Lung (tissue), 12 donors: ENCODE measurements around the gene CDK2AP2. TPM values are rescaled to one million over a fixed set of nuclear protein-coding genes. Genes with fewer than 3 reads are reported as not detected.

Experiments used
- ATAC-seq: fragments of 200-7000 bp; cut with Tn5 transposase; one replicate; pipeline ENCODE4 v1.9.1; 2020; ENCODE audit warnings: moderate number of reproducible peaks; ENCODE audit not compliant: insufficient read depth, low FRiP score
- DNase-seq, 3 donors: peaks; one replicate each; pipeline ENCODE4 v3.0.0-alpha.2; 2013 to 2017
- H3K27ac ChIP-seq, 2 donors: one replicate each; pipeline ENCODE4 v1.5.1; 2013; ENCODE audit warnings: mild to moderate bottlenecking in 2 of 2, moderate library complexity in 2 of 2, control low read depth in 1 of 2, inconsistent platforms in 1 of 2, low read depth in 1 of 2, low read length in 1 of 2
- H3K27me3 ChIP-seq, 3 donors: one replicate each; pipeline ENCODE4 v1.5.1; 2013; ENCODE audit warnings: low read length in 2 of 3; ENCODE audit not compliant: control insufficient read depth in 3 of 3, insufficient read depth in 3 of 3
- H3K36me3 ChIP-seq, 4 donors: one replicate each; pipeline ENCODE4 v1.5.1; 2013; ENCODE audit warnings: low read length in 4 of 4, mild to moderate bottlenecking in 1 of 4, moderate library complexity in 1 of 4; ENCODE audit not compliant: control insufficient read depth in 4 of 4, insufficient read depth in 4 of 4
- H3K4me1 ChIP-seq, 5 donors: one replicate each; pipeline ENCODE4 v1.5.1; 2013; ENCODE audit warnings: low read length in 5 of 5, mild to moderate bottlenecking in 2 of 5, moderate library complexity in 1 of 5; ENCODE audit not compliant: control insufficient read depth in 5 of 5, insufficient read depth in 5 of 5
- H3K4me3 ChIP-seq: one replicate; pipeline ENCODE4 v1.5.1; 2013; ENCODE audit warnings: mild to moderate bottlenecking, control low read depth, moderate library complexity
- H3K9ac ChIP-seq, 2 donors: one replicate each; pipeline ENCODE4 v1.5.1; 2013; ENCODE audit warnings: low read length in 2 of 2, control low read depth in 1 of 2; ENCODE audit not compliant: insufficient read depth in 1 of 2
- H3K9me3 ChIP-seq, 4 donors: one replicate each; pipeline ENCODE4 v1.5.1; 2013; ENCODE audit warnings: low read length in 3 of 4, mild to moderate bottlenecking in 1 of 4, moderate library complexity in 1 of 4; ENCODE audit not compliant: control insufficient read depth in 4 of 4, insufficient read depth in 3 of 4
- CTCF ChIP-seq: IDR thresholded peaks from 2 replicates; pipeline ENCODE4 v1.5.1; 2012; ENCODE audit warnings: mild to moderate bottlenecking; ENCODE audit errors: control extremely low read depth, extremely low read depth
- WGBS, 2 donors: extraction: QIAGEN DNeasy Blood & Tissue Kit; methylation state at CpG; one replicate each; pipeline ENCODE4 v1.1.7; 2013; 5-methylcytosine and 5-hydroxymethylcytosine counted together
- polyA plus RNA-seq, 2 donors: library from polyadenylated mRNA; stranded (reverse); fragments of 200-250 nt; gene quantifications; one replicate each; pipeline ENCODE4 v1.2.1, GENCODE V29; 2013
- total RNA-seq, 2 donors: library from RNA; depleted of rRNA in 1 of 2; stranded (reverse); fragments of >200 nt in 1 of 2; gene quantifications; one replicate each; pipeline ENCODE4 v1.2.1, GENCODE V29; 2014 to 2021
- donor health status: control.
- donor health status: control.
- donor health status: Bipolar disorder and iron deficiency.
- donor health status: healthy.
- donor health status: DM: yes; HTN: yes; CAD: no.

Gene CDK2AP2
- total and polyA plus RNA-seq, 4 donors = 21.7 to 149 (median 121) TPM

- Histone ChIP-seq H3K9me3 (peaks cover 0 to 2% (median 0%) of the 10 kb centered on the region in 4 donors), H3K27me3 (peaks cover 0 to 4% (median 0%) of the 10 kb centered on the region in 3 donors), H3K4me1 (no peaks in the 10 kb centered on the region), H3K9ac (no peak overlapping the region), H3K27ac (no peak overlapping the region), H3K4me3 (no peak overlapping the region), H3K36me3 (no peaks in the 10 kb centered on the region)
- no peak for DNase-seq
- ATAC-seq = no peak
- no peak for TF ChIP-seq CTCF
- WGBS, 2 donors = 86 to 89% methylated on average over 16 of the region's 16 CpGs
Measured at GRCh38 chr11:67520856-67521824, 13.2 kb upstream of the CDK2AP2 start.

- H3K27me3 ChIP-seq = peaks cover 0 to 4% (median 0%) of the 10 kb centered on the region in 3 donors
- ATAC-seq (no peak), DNase-seq (no peak)
- TF ChIP-seq CTCF = no peak
- no peaks in the 10 kb centered on the region for H3K36me3 ChIP-seq
- 91 to 94% methylated on average over 32 of the region's 32 CpGs for WGBS, 2 donors
- no peak overlapping the region for H3K4me3 ChIP-seq
- H3K4me1 ChIP-seq = no peaks in the 10 kb centered on the region
- H3K9me3 ChIP-seq = peaks cover 0 to 2% (median 0%) of the 10 kb centered on the region in 4 donors
- H3K9ac ChIP-seq = no peak overlapping the region
- H3K27ac ChIP-seq = no peak overlapping the region
Measured at GRCh38 chr11:67519726-67520125, 11.8 kb upstream of the CDK2AP2 start.

- 81 to 91% methylated on average over 10 of the region's 10 CpGs for WGBS, 2 donors
- Histone ChIP-seq H3K27me3 (no peaks in the 10 kb centered on the region), H3K9me3 (peaks cover 0 to 2% (median 0%) of the 10 kb centered on the region in 4 donors), H3K27ac (no peak overlapping the region), H3K36me3 (no peaks in the 10 kb centered on the region), H3K4me1 (no peaks in the 10 kb centered on the region), H3K4me3 (no peak overlapping the region), H3K9ac (no peak overlapping the region)
- ATAC-seq = no peak
- TF ChIP-seq CTCF = no peak
- DNase-seq = no peak
Measured at GRCh38 chr11:67517784-67518552, 10.0 kb upstream of the CDK2AP2 start.
